ENCODE measurements around the gene ZNF710. TPM values are rescaled to one million over a fixed set of nuclear protein-coding genes. Genes with fewer than 3 reads are reported as not detected.
"Not testable (repeated sequence)": the region's sequence is repeated elsewhere in the genome, so short reads cannot be mapped to it uniquely, and the experiment has no call there.

ZNF710 gene
- total RNA-seq, 1 donor from 2014 or later: 34.7 TPM

- no peak overlapping the region for H3K27ac Mint-ChIP-seq
- no peak for DNase-seq (ENCODE audit: extremely low spot score, unreplicated experiment)
- no peaks in the 10 kb centered on the region for H3K36me3 Mint-ChIP-seq
- H3K9me3 Mint-ChIP-seq: no peaks in the 10 kb centered on the region
- TF ChIP-seq CTCF (conservative IDR thresholded peaks at IDR 0.05): no peak
- H3K4me1 Mint-ChIP-seq (ENCODE audit: unreplicated experiment): no peaks in the 10 kb centered on the region
- peaks cover 4% of the 10 kb centered on the region for H3K27me3 Mint-ChIP-seq
- no peak overlapping the region for H3K4me3 Mint-ChIP-seq
These were observed 24.9 kb upstream of the ZNF710 start for GRCh38 chr15:89976246-89976600.

- H3K4me3 Mint-ChIP-seq, H3K9me3 Mint-ChIP-seq: not testable (repeated sequence)
- peaks cover 18% of the 10 kb centered on the region for H3K27me3 Mint-ChIP-seq
These were observed 23.3 kb upstream of the ZNF710 start for GRCh38 chr15:89977836-89978235.

GRCh38 chr15:89978914-89979313 lies 22.2 kb upstream of the ZNF710 start:
- Mint-ChIP-seq H3K36me3 (no peaks in the 10 kb centered on the region), H3K27me3 (peaks cover 19% of the 10 kb centered on the region), H3K27ac (no peak overlapping the region), H3K4me1 (ENCODE audit: unreplicated experiment) (no peaks in the 10 kb centered on the region), H3K9me3 (no peaks in the 10 kb centered on the region), H3K4me3 (no peak overlapping the region)
- no peak for DNase-seq (ENCODE audit: extremely low spot score, unreplicated experiment)
- TF ChIP-seq CTCF (conservative IDR thresholded peaks at IDR 0.05): no peak

More at GRCh38 chr15:89977836-89978235, 23.3 kb upstream of the ZNF710 start:
- H3K36me3 Mint-ChIP-seq; H3K4me1 Mint-ChIP-seq (ENCODE audit: unreplicated experiment); H3K27ac Mint-ChIP-seq; DNase-seq (ENCODE audit: extremely low spot score, unreplicated experiment): not testable (repeated sequence)

- TF ChIP-seq CTCF (conservative IDR thresholded peaks at IDR 0.05): no peak
- H3K9me3 Mint-ChIP-seq: no peaks in the 10 kb centered on the region
- no peak overlapping the region for H3K27ac Mint-ChIP-seq
- peaks cover 19% of the 10 kb centered on the region for H3K27me3 Mint-ChIP-seq
- no peak for DNase-seq (ENCODE audit: extremely low spot score, unreplicated experiment)
- no peak overlapping the region for H3K4me3 Mint-ChIP-seq
- H3K4me1 Mint-ChIP-seq (ENCODE audit: unreplicated experiment): no peaks in the 10 kb centered on the region
- H3K36me3 Mint-ChIP-seq: no peaks in the 10 kb centered on the region
These were observed 20.2 kb upstream of the ZNF710 start for GRCh38 chr15:89980896-89981295.

- Mint-ChIP-seq H3K27ac (no peak overlapping the region), H3K27me3 (peaks cover 19% of the 10 kb centered on the region), H3K4me1 (ENCODE audit: unreplicated experiment) (no peaks in the 10 kb centered on the region), H3K9me3 (no peaks in the 10 kb centered on the region), H3K4me3 (no peak overlapping the region), H3K36me3 (no peaks in the 10 kb centered on the region)
- no peak for TF ChIP-seq CTCF (conservative IDR thresholded peaks at IDR 0.05)
- DNase-seq (ENCODE audit: extremely low spot score, unreplicated experiment): no peak
These were observed 18.6 kb upstream of the ZNF710 start for GRCh38 chr15:89982315-89983055.

GRCh38 chr15:89984001-89984400 lies 17.1 kb upstream of the ZNF710 start:
- no peak for DNase-seq (ENCODE audit: extremely low spot score, unreplicated experiment)
- no peaks in the 10 kb centered on the region for H3K36me3 Mint-ChIP-seq
- H3K27ac Mint-ChIP-seq: no peak overlapping the region
- TF ChIP-seq CTCF (conservative IDR thresholded peaks at IDR 0.05): no peak
- H3K9me3 Mint-ChIP-seq: no peaks in the 10 kb centered on the region
- H3K4me3 Mint-ChIP-seq: no peak overlapping the region
- H3K4me1 Mint-ChIP-seq (ENCODE audit: unreplicated experiment): no peaks in the 10 kb centered on the region
- H3K27me3 Mint-ChIP-seq: peaks cover 19% of the 10 kb centered on the region
